HG03139 (cell line): Measurements from ENCODE around the gene OR10H2.
"Not testable (repeated sequence)": the region's sequence is repeated elsewhere in the genome, so short reads cannot be mapped to it uniquely, and the experiment has no call there.

ENCODE experiments used
- ATAC-seq: cut with Tn5 transposase; IDR thresholded peaks from one replicate; pipeline ENCODE4 v1.9.1; 2021; ENCODE audit not compliant: unreplicated experiment

OR10H2 gene

GRCh38 chr19:15759962-15760565, 32.2 kb downstream of the OR10H2 start:
- ATAC-seq: no peak

- ATAC-seq: no peak
Measured at GRCh38 chr19:15769586-15769985, 41.8 kb downstream of the OR10H2 start.

GRCh38 chr19:15774159-15774558, 46.3 kb downstream of the OR10H2 start:
- ATAC-seq: not testable (repeated sequence)

GRCh38 chr19:15775249-15775648, 47.4 kb downstream of the OR10H2 start:
- no peak for ATAC-seq

GRCh38 chr19:15776264-15776663, 48.4 kb downstream of the OR10H2 start:
- ATAC-seq: no peak

- no peak for ATAC-seq
Measured at GRCh38 chr19:15776991-15777970, 49.5 kb downstream of the OR10H2 start.
